ENCODE results near the gene TSPAN5. TPM values are rescaled to one million over a fixed set of nuclear protein-coding genes. Genes with fewer than 3 reads are reported as not detected.

TSPAN5 gene
- total RNA-seq, 6 experiments from 2014 or later: 59.6 to 75.4 (median 67.6) TPM

GRCh38 chr4:98630737-98631454, 27.5 kb downstream of the TSPAN5 start:
- Mint-ChIP-seq H3K4me1 (ENCODE audit: low read depth) (peaks cover 77% of the 10 kb centered on the region), H3K4me3 (no peak overlapping the region), H3K27me3 (ENCODE audit: insufficient read depth) (peaks cover 3% of the 10 kb centered on the region), H3K27ac (peak overlapping the region; percentile 58), H3K36me3 (ENCODE audit: low read depth) (peaks cover 33% of the 10 kb centered on the region), H3K9me3 (peaks cover 4% of the 10 kb centered on the region)
- peak; percentile 28 for DNase-seq
- TF ChIP-seq CTCF (IDR thresholded peaks at IDR 0.05): peak; percentile 37; the same call in 1 of the 2 replicates

GRCh38 chr4:98627531-98628257, 30.7 kb downstream of the TSPAN5 start:
- peak; percentile 68 for DNase-seq
- Mint-ChIP-seq H3K4me3 (peak overlapping the region; percentile 69), H3K27ac (peak overlapping the region; percentile 81), H3K9me3 (peaks cover 4% of the 10 kb centered on the region), H3K4me1 (ENCODE audit: low read depth) (peaks cover 97% of the 10 kb centered on the region), H3K36me3 (ENCODE audit: low read depth) (peaks cover 28% of the 10 kb centered on the region), H3K27me3 (ENCODE audit: insufficient read depth) (peaks cover 3% of the 10 kb centered on the region)
- TF ChIP-seq CTCF (IDR thresholded peaks at IDR 0.05): no peak

- H3K4me3 Mint-ChIP-seq: peak overlapping the region; percentile 69
These were observed 32.1 kb downstream of the TSPAN5 start for GRCh38 chr4:98626350-98626749.

GRCh38 chr4:98625920-98626319, 32.5 kb downstream of the TSPAN5 start:
- H3K9me3 Mint-ChIP-seq: peaks cover 4% of the 10 kb centered on the region
- H3K27ac Mint-ChIP-seq: peak overlapping the region; percentile 81

More at GRCh38 chr4:98626350-98626749, 32.1 kb downstream of the TSPAN5 start:
- TF ChIP-seq CTCF (IDR thresholded peaks at IDR 0.05): peak; percentile 13; the same call in 1 of the 2 replicates
- H3K36me3 Mint-ChIP-seq (ENCODE audit: low read depth): peaks cover 24% of the 10 kb centered on the region
- peaks cover 95% of the 10 kb centered on the region for H3K4me1 Mint-ChIP-seq (ENCODE audit: low read depth)
- peak; percentile 85 for DNase-seq
- H3K27me3 Mint-ChIP-seq (ENCODE audit: insufficient read depth): peaks cover 3% of the 10 kb centered on the region
- peak overlapping the region; percentile 81 for H3K27ac Mint-ChIP-seq
- H3K9me3 Mint-ChIP-seq: peaks cover 4% of the 10 kb centered on the region

GRCh38 chr4:98625399-98625798, 33.0 kb downstream of the TSPAN5 start:
- H3K9me3 Mint-ChIP-seq: peaks cover 4% of the 10 kb centered on the region
- DNase-seq: no peak
- peaks cover 3% of the 10 kb centered on the region for H3K27me3 Mint-ChIP-seq (ENCODE audit: insufficient read depth)
- H3K27ac Mint-ChIP-seq: peak overlapping the region; percentile 81
- peaks cover 19% of the 10 kb centered on the region for H3K36me3 Mint-ChIP-seq (ENCODE audit: low read depth)
- H3K4me3 Mint-ChIP-seq: peak overlapping the region; percentile 69; the same call in 1 of the 2 replicates
- TF ChIP-seq CTCF (IDR thresholded peaks at IDR 0.05): no peak
- H3K4me1 Mint-ChIP-seq (ENCODE audit: low read depth): peaks cover 93% of the 10 kb centered on the region

More at GRCh38 chr4:98625920-98626319, 32.5 kb downstream of the TSPAN5 start:
- peaks cover 21% of the 10 kb centered on the region for H3K36me3 Mint-ChIP-seq (ENCODE audit: low read depth)
- peak overlapping the region; percentile 69 for H3K4me3 Mint-ChIP-seq
- TF ChIP-seq CTCF (IDR thresholded peaks at IDR 0.05): no peak
- H3K4me1 Mint-ChIP-seq (ENCODE audit: low read depth): peaks cover 93% of the 10 kb centered on the region
- no peak for DNase-seq
- peaks cover 3% of the 10 kb centered on the region for H3K27me3 Mint-ChIP-seq (ENCODE audit: insufficient read depth)

Data from HFFc6 (cell line).